GM12878 (cell line): ENCODE data around the gene ATG3. TPM values are rescaled to one million over a fixed set of nuclear protein-coding genes. Genes with fewer than 3 reads are reported as not detected.

Experiments used
- ATAC-seq: fragments of 200-7000 bp; cut with Tn5 transposase; 3 replicates; pipeline ENCODE4 v1.9.1; 2020; ENCODE audit warnings: mild to moderate bottlenecking, moderate library complexity
- BruUV-seq: library from RNA; stranded (reverse); fragments of 400-500 nt; replicated peaks from 2 replicates; lab custom pipeline; 2021; lab: Mats Ljungman, UMichigan
- CTCF ChIA-PET: fragments of 300-600 bp; sonication (Branson Sonifier 250); formaldehyde crosslinking; extraction: SDS; loops from one replicate; lab custom pipeline; 2021; ENCODE audit warnings: inconsistent platforms; lab: Yijun Ruan, JAX
- POLR2A ChIA-PET: fragments of 350-600 bp; formaldehyde crosslinking; extraction: SDS; loops from one replicate; lab custom pipeline; 2021; ENCODE audit warnings: inconsistent platforms; lab: Charles Lee
- RAD21 ChIA-PET: fragments of 300-600 bp; sonication (Branson Sonifier 250); formaldehyde crosslinking; loops from one replicate; lab custom pipeline; 2023; ENCODE audit warnings: antibody characterized with exemption; ENCODE audit not compliant: unreplicated experiment; lab: Charles Lee
- SMC1A ChIA-PET: fragments of 300-600 bp; sonication (Branson Sonifier 250); formaldehyde crosslinking; loops from one replicate; lab custom pipeline; 2023; ENCODE audit not compliant: unreplicated experiment, uncharacterized antibody; lab: Charles Lee
- DNase-seq: peaks from one replicate; pipeline ENCODE4 v3.0.0-alpha.2; 2011; ENCODE audit warnings: low read depth, low spot score
- FAIRE-seq: peaks from 3 replicates; lab custom pipeline; 2011; peaks lifted over from hg19 to GRCh38; lab: Jason Lieb, UNC
- H2AFZ ChIP-seq: 2 replicates; pipeline ENCODE4 v1.6.0; 2011; ENCODE audit warnings: low read depth, low read length, control low read depth; ENCODE audit not compliant: control insufficient read depth
- H3K27ac ChIP-seq: 2 replicates; pipeline ENCODE4 v1.5.1; 2011; ENCODE audit warnings: control low read depth; ENCODE audit not compliant: control insufficient read depth, insufficient read depth
- H3K27me3 ChIP-seq, 2 experiments: replicated peaks in 1 of 2; 2 replicates each; pipeline versions ENCODE4 v1.6.0 to v1.6.1; 2011; ENCODE audit warnings: low read length in 1 of 2; ENCODE audit not compliant: control insufficient read depth in 2 of 2, insufficient read depth in 2 of 2
- H3K36me3 ChIP-seq, 2 experiments: 2 replicates each; pipeline ENCODE4 v1.5.1; 2011; ENCODE audit warnings: low read length in 1 of 2; ENCODE audit not compliant: control insufficient read depth in 2 of 2, insufficient read depth in 2 of 2
- H3K4me1 ChIP-seq: 2 replicates; pipeline ENCODE4 v1.6.1; 2011; ENCODE audit warnings: mild to moderate bottlenecking, low read length, moderate library complexity, mixed read lengths; ENCODE audit not compliant: control insufficient read depth, insufficient read depth
- H3K4me2 ChIP-seq: 2 replicates; pipeline ENCODE4 v1.6.0; 2011; ENCODE audit warnings: control low read depth; ENCODE audit not compliant: control insufficient read depth, insufficient read depth
- H3K4me3 ChIP-seq: fragments of 200-600 bp; sonication (generic); 2 replicates; pipeline ENCODE4 v1.5.1; 2016
- H3K79me2 ChIP-seq: 2 replicates; pipeline ENCODE4 v1.6.0; 2011; ENCODE audit warnings: low read length; ENCODE audit not compliant: control insufficient read depth, insufficient read depth
- H3K9ac ChIP-seq: 2 replicates; pipeline ENCODE4 v1.8.0; 2011; ENCODE audit warnings: low read length, control low read depth, mixed read lengths; ENCODE audit not compliant: control insufficient read depth, insufficient read depth
- H3K9me3 ChIP-seq: replicated peaks from 3 replicates; pipeline ENCODE4 v1.5.1; 2011; ENCODE audit warnings: mild to moderate bottlenecking, low read length; ENCODE audit not compliant: control insufficient read depth, insufficient read depth
- H4K20me1 ChIP-seq: 2 replicates; pipeline ENCODE4 v1.6.0; 2011; ENCODE audit not compliant: control insufficient read depth, insufficient read depth
- CHD4 ChIP-seq: fragments of 200-600 bp; sonication (generic); IDR thresholded peaks from 2 replicates; pipeline ENCODE4 v1.6.1; 2016; ENCODE audit warnings: mild to moderate bottlenecking
- CREB1 ChIP-seq: IDR thresholded peaks from 2 replicates; pipeline ENCODE4 v1.6.1; 2012; ENCODE audit warnings: low read depth, mild to moderate bottlenecking, inconsistent platforms
- GATAD2B ChIP-seq: fragments of 450-650 bp; conservative IDR thresholded peaks from 2 replicates; pipeline ENCODE4 v1.6.1; 2017; ENCODE audit warnings: low read depth, mild to moderate bottlenecking, moderate library complexity
- MYB ChIP-seq: fragments of 150-350 bp; IDR thresholded peaks from 2 replicates; pipeline ENCODE4 v1.6.1; 2014; ENCODE audit warnings: mild to moderate bottlenecking, low read depth, low read length, borderline replicate concordance
- POLR2A ChIP-seq: IDR thresholded peaks from 2 replicates; pipeline ENCODE4 v1.6.1; 2011; ENCODE audit warnings: low read depth, mild to moderate bottlenecking, low read length
- SMARCA5 ChIP-seq: fragments of 450-650 bp; IDR thresholded peaks from 2 replicates; pipeline ENCODE4 v1.6.1; 2017; ENCODE audit warnings: mild to moderate bottlenecking
- WGBS: methylation state at CpG from one replicate; pipeline ENCODE4 v1.1.6; 2016; ENCODE audit warnings: low lambda C conversion rate; ENCODE audit not compliant: insufficient replicate concordance, insufficient coverage; ENCODE audit errors: missing lambda C conversion rate; 5-methylcytosine and 5-hydroxymethylcytosine counted together
- in situ Hi-C: fragments of 300-500 bp; cut with MboI; formaldehyde crosslinking; loops from 9 replicates; pipeline ENCODE4 v1.14.3; 2018; ENCODE audit warnings: mixed read lengths
- intact Hi-C: fragments of 100-400 bp; cut with micrococcal nuclease; formaldehyde crosslinking; loops from one replicate; pipeline ENCODE4 v1.14.2; 2022; ENCODE audit not compliant: unreplicated experiment
- polyA plus RNA-seq, 11 experiments: library from polyadenylated mRNA; depleted of rRNA in 4 of 11; unstranded in 6 of 11; stranded (reverse) in 5 of 11; fragments of >200 nt; fragmentation: Nextera tagmentation in 4 of 11; fragmentation: Illumina TruSeq in 1 of 11; extraction: Ambion mirVana in 4 of 11; extraction: Trizol in 1 of 11; gene quantifications; 1 replicate in 1 of 11; 2 replicates in 10 of 11; pipeline versions ENCODE4 v1.2.1 to v1.2.3, GENCODE V29; 2011 to 2016; ENCODE audit warnings: inconsistent platforms in 2 of 11, missing spikeins in 2 of 11, low read depth in 1 of 11
- total RNA-seq, 4 experiments: library from RNA; depleted of rRNA in 3 of 4; stranded (reverse); fragments of >200 nt in 3 of 4; fragmentation: Illumina TruSeq in 1 of 4; extraction: Trizol in 1 of 4; gene quantifications; 2 replicates each; pipeline versions ENCODE4 v1.2.1 to v1.2.3, GENCODE V29; 2013 to 2021
- TF ChIP-seq, protein P1 (sequence below): fragments of 450-650 bp; IDR thresholded peaks from 2 replicates; pipeline ENCODE4 v1.6.1; 2017; ENCODE audit warnings: mild to moderate bottlenecking
- TF ChIP-seq, protein P2 (sequence below): fragments of 450-650 bp; IDR thresholded peaks from 2 replicates; pipeline ENCODE4 v1.6.1; 2017; ENCODE audit warnings: mild to moderate bottlenecking, low read depth, inconsistent platforms; ENCODE audit not compliant: poor library complexity, severe bottlenecking

ATG3 gene
- total and polyA plus RNA-seq, 10 of the 15 experiments (the other 5 are each of a cell fraction or from before 2014, with no cell fraction given): 49.8 to 97.0 (median 63.6) TPM

DNA sequence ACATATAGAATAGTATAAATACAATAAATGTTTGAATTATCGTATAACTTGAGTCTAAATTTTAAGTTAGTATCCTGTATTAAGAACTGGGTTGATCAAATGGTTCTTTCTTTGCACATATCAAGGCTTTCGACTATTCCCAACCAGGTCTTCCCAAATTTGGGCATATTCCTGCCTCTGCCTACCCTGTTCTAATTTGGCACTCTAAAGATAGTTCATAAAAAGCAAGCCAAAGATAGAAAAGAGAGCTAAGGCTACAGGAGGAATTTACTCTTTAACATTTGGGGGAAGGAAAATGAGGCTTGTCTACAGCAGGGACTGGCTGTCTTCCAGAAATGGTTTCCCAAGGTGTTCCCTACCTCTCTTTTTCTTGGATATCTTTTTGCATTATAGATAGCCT is 36.2 kb upstream of the ATG3 start:
- Histone ChIP-seq H3K4me2 (no peak overlapping the region), H3K27me3 (peaks cover 0 to 2% of the 10 kb centered on the region in 2 experiments; a peak in 1 of 4 replicates), H4K20me1 (no peaks in the 10 kb centered on the region), H3K4me1 (peaks cover 11% of the 10 kb centered on the region), H3K27ac (no peak overlapping the region), H3K79me2 (no peaks in the 10 kb centered on the region), H3K4me3 (no peak overlapping the region), H3K36me3 (no peaks in the 10 kb centered on the region), H2AFZ (no peak overlapping the region), H3K9me3 (no peaks in the 10 kb centered on the region; the same call in 2 of the 3 replicates), H3K9ac (no peak overlapping the region)
- POLR2A ChIA-PET: interaction anchor here (1.0 kb wide), 1 partner anchor 690 kb away, joined by 3 read pairs; no protein-coding TSS in a partner anchor
- 95% methylated on average over 2 of the region's 2 CpGs for WGBS
- no TSS peak for BruUV-seq
- CTCF ChIA-PET: no interaction called here
- no peak for FAIRE-seq
- no peak for DNase-seq
- intact Hi-C loops (no loop called here), in situ Hi-C loops (no loop called here)
- ATAC-seq: no peak
- SMC1A ChIA-PET: no interaction called here
- TF ChIP-seq SMARCA5 (no peak), MYB (no peak), POLR2A (no peak), CHD4 (no peak), GATAD2B (no peak), CREB1 (no peak)
- TF ChIP-seq, protein P1, sequence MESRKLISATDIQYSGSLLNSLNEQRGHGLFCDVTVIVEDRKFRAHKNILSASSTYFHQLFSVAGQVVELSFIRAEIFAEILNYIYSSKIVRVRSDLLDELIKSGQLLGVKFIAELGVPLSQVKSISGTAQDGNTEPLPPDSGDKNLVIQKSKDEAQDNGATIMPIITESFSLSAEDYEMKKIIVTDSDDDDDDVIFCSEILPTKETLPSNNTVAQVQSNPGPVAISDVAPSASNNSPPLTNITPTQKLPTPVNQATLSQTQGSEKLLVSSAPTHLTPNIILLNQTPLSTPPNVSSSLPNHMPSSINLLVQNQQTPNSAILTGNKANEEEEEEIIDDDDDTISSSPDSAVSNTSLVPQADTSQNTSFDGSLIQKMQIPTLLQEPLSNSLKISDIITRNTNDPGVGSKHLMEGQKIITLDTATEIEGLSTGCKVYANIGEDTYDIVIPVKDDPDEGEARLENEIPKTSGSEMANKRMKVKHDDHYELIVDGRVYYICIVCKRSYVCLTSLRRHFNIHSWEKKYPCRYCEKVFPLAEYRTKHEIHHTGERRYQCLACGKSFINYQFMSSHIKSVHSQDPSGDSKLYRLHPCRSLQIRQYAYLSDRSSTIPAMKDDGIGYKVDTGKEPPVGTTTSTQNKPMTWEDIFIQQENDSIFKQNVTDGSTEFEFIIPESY: no peak
- TF ChIP-seq, protein P2, sequence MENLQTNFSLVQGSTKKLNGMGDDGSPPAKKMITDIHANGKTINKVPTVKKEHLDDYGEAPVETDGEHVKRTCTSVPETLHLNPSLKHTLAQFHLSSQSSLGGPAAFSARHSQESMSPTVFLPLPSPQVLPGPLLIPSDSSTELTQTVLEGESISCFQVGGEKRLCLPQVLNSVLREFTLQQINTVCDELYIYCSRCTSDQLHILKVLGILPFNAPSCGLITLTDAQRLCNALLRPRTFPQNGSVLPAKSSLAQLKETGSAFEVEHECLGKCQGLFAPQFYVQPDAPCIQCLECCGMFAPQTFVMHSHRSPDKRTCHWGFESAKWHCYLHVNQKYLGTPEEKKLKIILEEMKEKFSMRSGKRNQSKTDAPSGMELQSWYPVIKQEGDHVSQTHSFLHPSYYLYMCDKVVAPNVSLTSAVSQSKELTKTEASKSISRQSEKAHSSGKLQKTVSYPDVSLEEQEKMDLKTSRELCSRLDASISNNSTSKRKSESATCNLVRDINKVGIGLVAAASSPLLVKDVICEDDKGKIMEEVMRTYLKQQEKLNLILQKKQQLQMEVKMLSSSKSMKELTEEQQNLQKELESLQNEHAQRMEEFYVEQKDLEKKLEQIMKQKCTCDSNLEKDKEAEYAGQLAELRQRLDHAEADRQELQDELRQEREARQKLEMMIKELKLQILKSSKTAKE: no peak
- RAD21 ChIA-PET: no interaction called here
